Measurements from ENCODE around the gene TRPM5.

Gene TRPM5

DNA sequence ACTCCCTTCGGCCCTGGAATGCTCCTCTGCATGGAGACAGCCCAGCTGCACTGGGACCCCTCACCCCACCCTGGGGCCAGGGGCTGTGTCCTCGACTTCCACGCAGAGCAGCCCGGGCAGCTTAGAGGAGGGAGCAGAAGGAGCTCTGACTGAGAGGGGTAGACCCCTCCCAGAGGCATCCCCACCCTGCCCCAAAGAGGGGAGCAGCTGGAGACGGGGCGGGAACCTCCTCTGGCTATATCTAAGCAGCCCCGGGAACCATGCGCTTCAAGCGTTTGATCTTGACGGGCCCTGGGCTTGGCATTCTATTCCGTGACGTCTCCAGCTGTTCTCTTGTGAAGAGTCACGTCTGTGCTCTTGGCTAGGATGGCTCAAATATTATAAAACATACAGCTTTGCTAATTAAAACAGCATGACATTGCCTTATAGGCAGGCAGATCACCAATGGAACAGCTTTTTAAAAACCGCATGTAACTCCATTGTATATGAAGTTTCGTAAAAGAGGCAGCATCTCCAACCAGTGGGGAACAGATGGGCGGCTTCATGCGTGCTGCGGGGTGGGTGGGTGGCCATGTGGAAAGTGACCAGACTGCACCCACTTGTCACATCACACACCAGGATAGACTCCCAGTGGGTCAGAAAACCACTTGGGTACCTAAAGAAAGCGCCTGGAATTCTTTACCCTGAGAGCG, 8.2 kb upstream of the TRPM5 start:
- DNase-seq (ENCODE audit: low read depth): no peak

DNA sequence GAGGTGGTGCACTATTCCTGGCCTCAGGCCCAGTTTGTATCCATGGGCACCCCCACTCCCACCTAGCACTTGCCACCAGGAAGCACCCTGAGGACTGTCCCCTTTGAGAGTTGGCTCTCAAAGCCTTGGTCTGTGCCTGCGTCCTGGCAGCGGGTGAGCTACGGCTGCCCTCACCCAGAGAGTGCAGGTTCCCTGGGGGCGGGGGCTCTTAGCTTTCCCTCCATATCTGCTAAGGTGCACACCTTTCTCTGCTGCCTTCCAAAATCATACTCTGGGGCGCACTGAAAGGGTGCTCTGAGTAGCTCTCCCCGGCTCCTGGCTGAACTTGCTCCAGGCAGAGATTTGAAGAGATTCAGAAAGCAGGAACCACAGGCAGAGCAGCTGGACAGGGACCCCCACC, 7.6 kb upstream of the TRPM5 start:
- no peak for DNase-seq (ENCODE audit: low read depth)

- DNase-seq (ENCODE audit: low read depth): no peak
Measured at GRCh38 chr11:2451336-2451735, 7.0 kb upstream of the TRPM5 start.

- DNase-seq (ENCODE audit: low read depth): no peak
Measured at GRCh38 chr11:2450321-2451041, 6.2 kb upstream of the TRPM5 start.

DNA sequence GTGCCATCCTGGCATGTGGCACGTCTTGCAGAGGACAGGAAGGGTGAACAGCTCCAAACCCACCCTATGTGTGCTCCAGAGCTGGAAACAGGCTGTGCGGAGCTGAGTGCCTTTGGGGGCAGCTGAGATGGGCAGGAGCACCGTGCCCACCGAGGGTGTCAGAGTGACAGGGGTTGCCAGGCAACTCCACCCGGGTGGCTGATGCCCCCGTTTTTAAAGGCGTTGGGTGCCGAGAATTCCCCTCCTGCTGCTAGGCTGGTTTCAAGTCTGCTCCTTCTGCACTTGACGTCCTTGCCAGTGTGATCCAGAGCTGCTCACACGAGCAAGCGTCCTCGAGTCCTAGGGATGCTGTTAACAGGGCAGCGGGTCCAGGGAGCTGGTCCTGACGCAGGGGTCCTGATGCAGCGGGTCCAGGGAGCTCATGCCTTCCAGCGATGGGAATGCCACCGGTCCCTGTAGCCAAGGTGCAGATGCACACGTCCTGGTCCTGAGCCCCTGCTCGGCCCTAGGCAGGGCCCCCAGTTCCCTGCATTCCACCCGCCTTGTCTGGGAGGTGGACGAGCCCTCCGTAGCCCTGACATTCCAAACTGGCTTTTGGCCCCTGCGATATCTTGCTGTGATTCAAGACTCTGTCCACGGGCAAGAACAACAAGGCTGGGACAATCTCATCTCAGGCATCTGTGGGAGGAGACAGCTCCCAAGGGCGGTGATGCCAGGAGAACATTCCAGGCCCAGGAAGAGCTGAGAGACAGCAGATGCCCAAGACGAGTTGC, 5.4 kb upstream of the TRPM5 start:
- DNase-seq (ENCODE audit: low read depth): no peak

DNA sequence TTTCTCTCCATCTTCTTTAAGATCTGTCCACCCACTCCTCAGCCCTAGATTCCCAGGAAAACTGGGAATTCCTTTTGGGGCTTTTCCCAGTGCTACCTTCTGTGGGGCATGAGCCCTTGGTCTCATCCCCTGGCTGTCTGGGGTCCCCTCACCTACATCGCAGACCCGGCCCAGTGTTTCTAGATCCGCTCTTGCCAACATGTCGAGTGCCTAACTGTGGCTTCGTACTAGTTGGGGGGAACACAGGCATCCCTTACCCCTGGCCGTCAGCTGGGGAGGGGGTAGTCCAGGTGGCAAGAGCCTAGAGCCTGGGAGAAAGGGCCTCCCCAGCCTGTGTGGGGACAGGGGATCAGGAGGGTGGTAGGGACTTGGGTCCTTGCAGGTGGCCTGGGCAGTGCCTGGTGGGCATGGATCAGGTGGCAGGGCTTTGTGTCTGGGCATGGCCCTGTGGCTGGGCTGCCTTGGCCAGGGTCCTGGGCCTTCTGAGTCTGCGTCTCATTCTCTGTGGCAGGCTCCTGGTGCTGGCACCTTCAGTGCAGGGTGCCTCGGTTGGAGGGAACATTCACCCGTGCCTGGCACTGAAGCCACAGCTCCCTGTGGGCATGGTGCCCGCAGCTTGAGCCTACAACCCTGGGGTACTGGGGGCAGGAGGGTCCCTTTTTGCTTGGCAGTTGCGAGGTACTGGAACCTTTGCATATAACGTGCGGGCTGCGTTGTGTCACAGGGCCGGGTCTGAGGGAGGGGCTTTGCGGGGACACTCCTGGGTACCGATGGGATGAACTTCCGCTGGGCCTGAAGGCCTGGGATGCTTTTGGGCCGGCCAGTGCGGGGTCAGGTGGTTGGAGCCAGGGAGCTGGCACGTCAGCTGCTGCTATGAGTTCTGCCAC, 4.6 kb upstream of the TRPM5 start:
- DNase-seq (ENCODE audit: low read depth): no peak

GRCh38 chr11:2447951-2448650, 3.8 kb upstream of the TRPM5 start:
- DNase-seq (ENCODE audit: low read depth): no peak

DNA sequence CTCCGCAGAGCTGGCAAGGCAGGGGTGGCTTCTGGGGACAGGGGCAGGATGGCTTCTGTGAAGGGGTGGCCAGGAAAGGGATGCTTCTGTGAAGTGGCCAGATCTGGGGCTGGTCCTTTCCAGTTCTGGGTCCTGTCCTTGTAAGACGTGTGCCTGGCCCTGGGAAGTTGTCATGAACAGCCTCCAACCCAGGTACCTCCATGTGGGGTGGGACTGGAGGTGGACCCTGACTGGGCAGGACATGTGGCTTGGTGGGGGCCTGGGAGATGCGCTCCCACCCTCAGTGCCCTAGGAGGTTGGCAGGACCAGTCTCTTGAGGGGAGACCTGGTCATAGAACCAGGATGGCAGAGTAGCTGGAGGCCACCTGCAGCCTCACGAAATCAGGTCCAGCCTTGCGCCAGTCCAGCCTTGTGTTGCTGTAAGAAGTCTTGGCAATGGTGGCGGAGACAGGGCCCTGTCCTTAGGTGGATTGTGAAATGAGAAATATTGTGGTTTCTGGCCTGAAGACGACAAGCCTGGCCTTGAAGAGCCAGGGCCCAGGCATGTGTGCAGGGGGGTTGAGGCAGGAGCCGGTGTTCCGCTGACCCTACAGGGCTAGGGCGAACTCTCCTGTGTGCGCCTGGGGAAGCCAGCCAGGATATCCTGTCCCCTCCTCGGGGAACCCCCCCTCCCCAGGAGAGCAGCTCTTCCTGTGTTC, 3.1 kb upstream of the TRPM5 start:
- no peak for DNase-seq (ENCODE audit: low read depth)

DNA sequence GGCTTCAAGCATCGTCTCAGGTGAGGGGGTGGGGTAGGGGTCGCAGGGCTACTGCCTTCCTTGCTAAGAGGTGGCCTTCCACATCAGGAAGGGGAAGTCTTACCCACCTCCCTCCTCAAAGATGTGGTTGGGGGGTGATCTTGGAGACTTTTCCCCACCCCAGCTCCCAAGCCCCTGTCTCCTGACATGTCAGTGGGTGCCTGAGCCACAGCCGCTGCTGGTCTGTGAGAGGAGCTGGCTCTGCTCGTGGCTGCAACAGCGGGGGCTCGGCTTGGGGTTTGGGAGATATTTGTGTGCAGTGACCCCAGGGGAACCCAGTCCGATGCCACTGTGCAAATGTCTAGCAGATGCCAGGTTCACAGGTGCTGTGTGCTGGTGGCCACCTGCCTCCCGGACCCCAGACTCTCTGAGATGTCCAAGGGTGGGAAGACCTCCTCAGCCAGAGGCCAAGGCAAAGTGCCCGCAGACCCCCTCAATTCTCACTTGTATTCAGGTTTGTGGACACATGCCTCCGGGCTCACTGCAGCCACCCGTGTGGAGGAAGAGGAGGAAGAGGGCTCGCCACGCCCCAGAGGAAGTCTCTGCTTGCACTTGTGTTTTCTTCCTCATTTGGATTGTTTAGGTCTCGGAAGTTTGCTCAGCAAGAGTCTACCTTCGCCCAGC, 2.4 kb upstream of the TRPM5 start:
- no peak for DNase-seq (ENCODE audit: low read depth)

GRCh38 chr11:2445746-2446551, 1.6 kb upstream of the TRPM5 start:
- DNase-seq (ENCODE audit: low read depth): no peak

DNA sequence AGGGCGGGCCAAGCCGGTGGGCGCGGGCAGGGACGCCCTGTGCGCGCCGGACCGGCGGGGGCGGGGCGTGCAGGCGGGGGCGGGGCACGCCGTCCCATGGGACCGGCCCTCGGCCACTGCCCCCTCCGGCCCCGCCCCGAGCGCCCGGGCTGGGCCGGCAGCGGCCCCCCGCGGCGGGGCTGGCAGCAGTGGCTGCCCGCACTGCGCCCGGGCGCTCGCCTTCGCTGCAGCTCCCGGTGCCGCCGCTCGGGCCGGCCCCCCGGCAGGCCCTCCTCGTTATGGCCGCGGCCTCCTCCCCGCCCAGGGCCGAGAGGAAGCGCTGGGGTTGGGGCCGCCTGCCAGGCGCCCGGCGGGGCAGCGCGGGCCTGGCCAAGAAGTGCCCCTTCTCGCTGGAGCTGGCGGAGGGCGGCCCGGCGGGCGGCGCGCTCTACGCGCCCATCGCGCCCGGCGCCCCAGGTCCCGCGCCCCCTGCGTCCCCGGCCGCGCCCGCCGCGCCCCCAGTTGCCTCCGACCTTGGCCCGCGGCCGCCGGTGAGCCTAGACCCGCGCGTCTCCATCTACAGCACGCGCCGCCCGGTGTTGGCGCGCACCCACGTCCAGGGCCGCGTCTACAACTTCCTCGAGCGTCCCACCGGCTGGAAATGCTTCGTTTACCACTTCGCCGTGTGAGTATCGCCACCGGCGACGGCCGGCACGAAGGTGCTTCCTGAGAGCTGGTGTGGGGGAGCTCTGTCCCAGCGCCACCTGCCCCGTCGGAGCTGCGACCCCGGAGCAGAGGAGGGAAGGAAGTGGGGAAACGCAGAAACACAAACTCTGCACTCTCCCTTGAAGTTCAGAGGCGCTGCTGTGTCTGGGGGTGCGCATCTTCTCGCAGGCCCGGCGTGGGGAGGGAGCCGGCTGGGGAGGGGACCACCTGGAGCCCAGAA, 769 bp upstream of the TRPM5 start, which contains the start of gene KCNQ1:
TSS of gene KCNQ1 (plus strand) at position 188 of the 925 bp plus-strand sequence. CDS start at position 279, 91 bp downstream.
- DNase-seq (ENCODE audit: low read depth): no peak

GRCh38 chr11:2443406-2443805, 908 bp downstream of the TRPM5 start:
- no peak for DNase-seq (ENCODE audit: low read depth)

- DNase-seq (ENCODE audit: low read depth): no peak
Measured at GRCh38 chr11:2442589-2442988, 1.7 kb downstream of the TRPM5 start.

DNA sequence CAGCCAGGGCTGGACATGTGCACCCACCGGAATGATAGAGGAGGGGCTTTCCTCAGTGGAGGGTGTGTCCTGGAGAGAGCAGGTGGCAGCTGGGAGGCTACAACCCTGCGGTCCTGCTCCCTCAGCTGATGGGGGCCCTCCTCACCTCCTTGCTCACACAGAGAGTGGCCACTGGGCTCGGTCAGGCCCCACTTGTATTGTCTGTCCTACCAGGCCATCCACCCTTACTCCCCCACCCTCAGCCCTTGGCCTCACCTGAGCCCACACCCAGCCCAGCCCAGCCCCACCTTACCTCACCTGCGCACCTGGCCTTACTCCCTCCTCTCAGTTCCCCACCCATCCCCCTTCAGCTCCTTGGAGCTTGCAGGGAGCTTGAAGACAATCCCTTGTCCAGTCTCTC, 3.1 kb downstream of the TRPM5 start:
- DNase-seq (ENCODE audit: low read depth): no peak

- DNase-seq (ENCODE audit: low read depth): no peak
Measured at GRCh38 chr11:2440646-2441045, 3.7 kb downstream of the TRPM5 start.

- DNase-seq (ENCODE audit: low read depth): no peak
Measured at GRCh38 chr11:2439820-2440219, 4.5 kb downstream of the TRPM5 start.

- no peak for DNase-seq (ENCODE audit: low read depth)
Measured at GRCh38 chr11:2437516-2437915, 6.8 kb downstream of the TRPM5 start.

- no peak for DNase-seq (ENCODE audit: low read depth)
Measured at GRCh38 chr11:2436521-2437031, 7.7 kb downstream of the TRPM5 start.
